HepG2 (cell line): ENCODE measurements around the gene DDX6.

ENCODE experiments used
- AHR ChIP-seq: IDR thresholded peaks from 2 replicates; pipeline ENCODE4 v1.6.1; 2018; ENCODE audit warnings: missing genetic modification reagents, missing compliant biosample characterization
- ATF1 ChIP-seq: IDR thresholded peaks from 2 replicates; pipeline ENCODE4 v1.6.1; 2016; ENCODE audit warnings: mild to moderate bottlenecking, control low read depth
- ATF3 ChIP-seq: sonication (generic); formaldehyde crosslinking; IDR thresholded peaks from 2 replicates; pipeline ENCODE4 v1.4.0; 2020; ENCODE audit warnings: missing genetic modification reagents
- CHD4 ChIP-seq: fragments of 200-600 bp; sonication (generic); IDR thresholded peaks from 2 replicates; pipeline ENCODE4 v1.7.0; 2017; ENCODE audit warnings: mild to moderate bottlenecking, low read length, borderline replicate concordance
- FOXC1 ChIP-seq: sonication (generic); formaldehyde crosslinking; IDR thresholded peaks from 2 replicates; pipeline ENCODE4 v1.8.0; 2022; ENCODE audit warnings: mild to moderate bottlenecking, missing genetic modification reagents, borderline replicate concordance
- HNRNPH1 ChIP-seq: fragments of 200-400 bp; formaldehyde crosslinking; optimal IDR thresholded peaks from 2 replicates; pipeline ENCODE3; 2017; ENCODE audit warnings: mild to moderate bottlenecking, low read depth, low read length
- POLR2A ChIP-seq, 2 experiments: IDR thresholded peaks; 2 replicates each; pipeline ENCODE4 v1.6.1; 2011; ENCODE audit warnings: low read depth in 2 of 2, low read length in 2 of 2, mild to moderate bottlenecking in 1 of 2, moderate library complexity in 1 of 2; ENCODE audit not compliant: insufficient read depth in 1 of 2
- TF ChIP-seq, protein P1 (sequence below): sonication (generic); formaldehyde crosslinking; IDR thresholded peaks from 2 replicates; pipeline ENCODE4 v1.5.0; 2020; ENCODE audit warnings: mild to moderate bottlenecking, missing genetic modification reagents, moderate library complexity
- TF ChIP-seq, protein P2 (sequence below): sonication (generic); formaldehyde crosslinking; IDR thresholded peaks from 2 replicates; pipeline ENCODE4 v1.5.1; 2020; ENCODE audit warnings: missing genetic modification reagents, mild to moderate bottlenecking, borderline replicate concordance

DNA sequence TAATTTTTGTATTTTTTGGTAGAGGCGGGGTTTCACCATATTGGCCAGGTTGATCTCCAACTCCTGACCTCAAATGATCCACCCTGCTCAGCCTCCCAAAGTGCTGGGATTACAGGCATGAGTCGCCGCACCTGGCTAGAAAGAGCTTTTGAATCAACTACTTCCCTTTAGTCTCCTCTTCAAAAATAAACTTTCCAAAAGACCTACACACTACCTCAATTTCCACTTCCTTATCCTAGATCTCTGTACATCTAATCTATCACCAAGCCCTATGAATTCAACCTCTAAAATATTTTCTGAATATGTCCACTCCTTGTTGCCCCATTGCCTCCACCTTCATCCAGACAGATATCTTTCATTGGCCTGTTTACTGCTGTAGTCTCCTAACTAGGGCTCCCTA is 13.1 kb upstream of the DDX6 start:
- TF ChIP-seq ATF1 (CRISPR knock-in tag) (no peak), FOXC1 (CRISPR knock-in tag) (no peak), HNRNPH1 (no peak), ATF3 (CRISPR knock-in tag) (no peak), POLR2A (IDR thresholded peaks at IDR 0.05; ENCODE audit: insufficient read depth in 1 of 2, low read depth in 2 of 2, low read length in 2 of 2) (no peak), AHR (no peak), CHD4 (no peak)
- TF ChIP-seq, protein P1, sequence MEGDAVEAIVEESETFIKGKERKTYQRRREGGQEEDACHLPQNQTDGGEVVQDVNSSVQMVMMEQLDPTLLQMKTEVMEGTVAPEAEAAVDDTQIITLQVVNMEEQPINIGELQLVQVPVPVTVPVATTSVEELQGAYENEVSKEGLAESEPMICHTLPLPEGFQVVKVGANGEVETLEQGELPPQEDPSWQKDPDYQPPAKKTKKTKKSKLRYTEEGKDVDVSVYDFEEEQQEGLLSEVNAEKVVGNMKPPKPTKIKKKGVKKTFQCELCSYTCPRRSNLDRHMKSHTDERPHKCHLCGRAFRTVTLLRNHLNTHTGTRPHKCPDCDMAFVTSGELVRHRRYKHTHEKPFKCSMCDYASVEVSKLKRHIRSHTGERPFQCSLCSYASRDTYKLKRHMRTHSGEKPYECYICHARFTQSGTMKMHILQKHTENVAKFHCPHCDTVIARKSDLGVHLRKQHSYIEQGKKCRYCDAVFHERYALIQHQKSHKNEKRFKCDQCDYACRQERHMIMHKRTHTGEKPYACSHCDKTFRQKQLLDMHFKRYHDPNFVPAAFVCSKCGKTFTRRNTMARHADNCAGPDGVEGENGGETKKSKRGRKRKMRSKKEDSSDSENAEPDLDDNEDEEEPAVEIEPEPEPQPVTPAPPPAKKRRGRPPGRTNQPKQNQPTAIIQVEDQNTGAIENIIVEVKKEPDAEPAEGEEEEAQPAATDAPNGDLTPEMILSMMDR (CRISPR knock-in tag) = no peak
- TF ChIP-seq, protein P2, sequence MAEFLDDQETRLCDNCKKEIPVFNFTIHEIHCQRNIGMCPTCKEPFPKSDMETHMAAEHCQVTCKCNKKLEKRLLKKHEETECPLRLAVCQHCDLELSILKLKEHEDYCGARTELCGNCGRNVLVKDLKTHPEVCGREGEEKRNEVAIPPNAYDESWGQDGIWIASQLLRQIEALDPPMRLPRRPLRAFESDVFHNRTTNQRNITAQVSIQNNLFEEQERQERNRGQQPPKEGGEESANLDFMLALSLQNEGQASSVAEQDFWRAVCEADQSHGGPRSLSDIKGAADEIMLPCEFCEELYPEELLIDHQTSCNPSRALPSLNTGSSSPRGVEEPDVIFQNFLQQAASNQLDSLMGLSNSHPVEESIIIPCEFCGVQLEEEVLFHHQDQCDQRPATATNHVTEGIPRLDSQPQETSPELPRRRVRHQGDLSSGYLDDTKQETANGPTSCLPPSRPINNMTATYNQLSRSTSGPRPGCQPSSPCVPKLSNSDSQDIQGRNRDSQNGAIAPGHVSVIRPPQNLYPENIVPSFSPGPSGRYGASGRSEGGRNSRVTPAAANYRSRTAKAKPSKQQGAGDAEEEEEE (CRISPR knock-in tag) = no peak
